NB4 (cell line): ENCODE results near the gene FUNDC2.
"Not testable (repeated sequence)": the region's sequence is repeated elsewhere in the genome, so short reads cannot be mapped to it uniquely, and the experiment has no call there.

ENCODE experiments used
- DNase-seq: peaks from one replicate; pipeline ENCODE4 v3.0.0; 2010; ENCODE audit warnings: low read depth
- H3K4me3 ChIP-seq: one replicate; pipeline ENCODE4 v1.5.1; 2011; ENCODE audit warnings: mild to moderate bottlenecking, low read depth, low read length, moderate library complexity
- MYC ChIP-seq: IDR thresholded peaks from 2 replicates; pipeline ENCODE4 v1.6.1; 2011; ENCODE audit warnings: low read depth, low read length
- POLR2A ChIP-seq: IDR thresholded peaks from 2 replicates; pipeline ENCODE4 v1.6.1; 2011; ENCODE audit warnings: mild to moderate bottlenecking; ENCODE audit not compliant: insufficient read length; ENCODE audit errors: extremely low read depth
- TF ChIP-seq, protein P1 (sequence below): IDR thresholded peaks from one replicate; pipeline ENCODE4 v1.5.1; 2012; ENCODE audit warnings: low read depth, low read length
- TF ChIP-seq, protein P2 (sequence below): IDR thresholded peaks from 2 replicates; pipeline ENCODE4 v1.6.1; 2011; ENCODE audit warnings: low read depth, low read length

Gene FUNDC2

DNA sequence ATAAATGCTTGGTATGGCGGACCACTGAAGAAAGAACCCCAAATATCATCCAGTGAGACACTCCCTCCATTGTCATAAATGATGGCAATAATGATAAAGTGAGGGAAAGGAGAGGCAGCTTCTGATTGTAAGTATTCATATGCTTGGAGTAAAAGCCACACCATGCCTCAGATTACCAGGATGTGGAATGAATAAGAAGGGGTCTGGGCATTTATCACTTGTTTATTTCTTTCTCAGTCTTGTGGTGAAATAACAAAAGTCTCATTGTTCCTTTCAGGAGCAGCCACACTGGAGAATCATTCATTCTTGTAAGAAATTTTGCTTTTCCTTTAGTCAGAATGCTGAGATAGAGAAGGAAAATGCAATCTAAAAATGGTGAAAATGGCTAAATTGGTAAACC is 25.8 kb upstream of the FUNDC2 start:
- TF ChIP-seq, protein P1, sequence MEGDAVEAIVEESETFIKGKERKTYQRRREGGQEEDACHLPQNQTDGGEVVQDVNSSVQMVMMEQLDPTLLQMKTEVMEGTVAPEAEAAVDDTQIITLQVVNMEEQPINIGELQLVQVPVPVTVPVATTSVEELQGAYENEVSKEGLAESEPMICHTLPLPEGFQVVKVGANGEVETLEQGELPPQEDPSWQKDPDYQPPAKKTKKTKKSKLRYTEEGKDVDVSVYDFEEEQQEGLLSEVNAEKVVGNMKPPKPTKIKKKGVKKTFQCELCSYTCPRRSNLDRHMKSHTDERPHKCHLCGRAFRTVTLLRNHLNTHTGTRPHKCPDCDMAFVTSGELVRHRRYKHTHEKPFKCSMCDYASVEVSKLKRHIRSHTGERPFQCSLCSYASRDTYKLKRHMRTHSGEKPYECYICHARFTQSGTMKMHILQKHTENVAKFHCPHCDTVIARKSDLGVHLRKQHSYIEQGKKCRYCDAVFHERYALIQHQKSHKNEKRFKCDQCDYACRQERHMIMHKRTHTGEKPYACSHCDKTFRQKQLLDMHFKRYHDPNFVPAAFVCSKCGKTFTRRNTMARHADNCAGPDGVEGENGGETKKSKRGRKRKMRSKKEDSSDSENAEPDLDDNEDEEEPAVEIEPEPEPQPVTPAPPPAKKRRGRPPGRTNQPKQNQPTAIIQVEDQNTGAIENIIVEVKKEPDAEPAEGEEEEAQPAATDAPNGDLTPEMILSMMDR, result no peak
- TF ChIP-seq POLR2A (no peak), MYC (no peak)
- TF ChIP-seq, protein P2, sequence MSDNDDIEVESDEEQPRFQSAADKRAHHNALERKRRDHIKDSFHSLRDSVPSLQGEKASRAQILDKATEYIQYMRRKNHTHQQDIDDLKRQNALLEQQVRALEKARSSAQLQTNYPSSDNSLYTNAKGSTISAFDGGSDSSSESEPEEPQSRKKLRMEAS, result no peak
- DNase-seq, result no peak
- H3K4me3 ChIP-seq, result no peak overlapping the region

DNA sequence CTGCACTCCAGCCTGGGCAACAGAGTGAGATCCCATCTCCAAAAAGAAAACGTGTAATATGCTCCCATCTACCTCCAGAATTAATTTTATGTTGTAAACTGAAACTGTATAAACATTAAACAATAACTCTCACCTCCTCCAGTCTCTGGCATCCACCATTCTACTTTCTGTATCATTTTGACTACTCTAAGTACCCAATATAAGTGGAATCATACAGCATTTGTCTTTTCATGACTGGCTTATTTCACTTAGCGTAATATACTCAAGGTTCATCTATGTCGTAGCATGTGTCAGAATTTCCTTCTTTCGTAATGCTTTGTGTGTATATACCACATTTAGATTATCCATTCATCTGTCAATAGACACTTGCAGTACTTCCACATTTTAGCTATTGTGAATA is 24.8 kb upstream of the FUNDC2 start:
- TF ChIP-seq, protein P1, result no peak
- TF ChIP-seq, protein P2, result no peak
- TF ChIP-seq MYC (no peak), POLR2A (no peak)
- DNase-seq, result no peak
- H3K4me3 ChIP-seq, result no peak overlapping the region

DNA sequence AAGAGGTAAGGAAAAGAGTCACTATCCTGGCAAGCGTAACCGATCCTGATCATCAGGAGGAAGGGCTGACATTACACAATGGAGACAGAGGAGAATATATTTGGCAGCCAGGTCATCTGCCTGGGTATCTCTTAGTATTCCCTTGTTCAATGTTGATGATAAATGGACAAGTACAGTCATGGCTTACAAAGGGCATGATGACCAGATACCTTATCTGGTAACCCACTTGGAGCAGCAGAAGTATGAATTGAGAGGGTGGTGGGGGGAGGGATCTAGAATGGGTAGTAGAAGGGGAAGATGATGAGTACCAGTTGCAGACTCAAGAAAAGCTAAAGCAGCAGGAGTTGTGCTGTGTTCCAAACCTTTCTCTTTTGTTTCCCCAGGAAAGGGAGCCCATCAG is 21.5 kb upstream of the FUNDC2 start:
- DNase-seq, result no peak
- H3K4me3 ChIP-seq, result no peak overlapping the region
- TF ChIP-seq POLR2A (no peak), MYC (no peak)
- TF ChIP-seq, protein P2, result no peak
- TF ChIP-seq, protein P1, result no peak

DNA sequence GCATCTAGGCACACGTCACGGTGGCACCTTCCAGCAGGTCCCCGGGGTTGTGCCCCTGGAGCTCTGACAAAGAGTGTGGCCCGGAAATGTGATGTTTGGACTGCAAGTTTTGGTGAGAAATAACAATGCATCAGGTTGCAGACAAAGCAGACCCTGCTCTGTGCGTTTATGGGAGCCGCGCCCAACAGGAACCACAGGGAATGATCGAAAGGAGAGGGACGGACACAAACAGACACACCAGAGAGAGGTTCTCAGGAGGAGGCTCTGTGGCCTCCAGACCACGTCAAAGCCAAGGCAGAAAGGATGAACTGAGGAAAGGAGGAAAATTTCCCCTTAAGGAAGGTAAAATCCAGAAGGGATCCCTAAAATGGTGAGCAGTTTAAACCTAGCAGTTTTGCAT is 20.3 kb upstream of the FUNDC2 start:
- not testable (repeated sequence) for DNase-seq, H3K4me3 ChIP-seq

DNA sequence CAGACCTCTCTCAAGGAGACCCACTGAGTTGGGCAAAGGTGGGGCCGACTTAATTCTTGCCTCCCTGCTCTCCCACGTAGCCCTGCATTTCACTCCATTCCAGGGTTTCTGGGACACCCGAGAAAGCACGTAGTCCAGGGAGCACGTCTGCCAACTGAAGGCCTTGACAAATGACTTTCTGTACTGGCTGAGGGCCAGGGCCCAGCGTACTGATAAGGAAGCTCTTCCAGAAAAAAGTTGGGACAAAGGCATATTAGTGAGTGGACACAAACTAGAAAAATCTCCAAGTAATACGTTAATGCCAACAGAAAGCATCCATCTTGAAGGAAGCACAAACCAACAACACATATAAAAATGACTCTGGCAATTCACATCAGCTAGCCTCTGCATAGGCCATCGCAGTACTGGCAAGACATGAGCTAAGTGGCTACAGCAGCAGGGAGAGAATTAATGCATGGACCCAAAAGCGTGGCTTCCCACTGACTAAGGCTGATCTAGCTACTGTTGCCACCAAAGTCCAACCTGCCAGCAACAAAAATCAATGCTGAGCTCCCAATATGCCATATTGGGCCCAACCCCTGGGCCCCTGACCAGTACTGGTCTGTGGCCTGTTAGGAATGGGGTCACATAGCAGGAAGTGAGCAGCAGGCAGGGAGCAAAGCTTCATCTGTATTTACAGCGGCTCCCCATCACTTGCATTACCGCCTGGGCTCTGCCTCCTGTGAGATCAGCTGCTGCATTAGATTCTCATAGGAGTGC is 19.6 kb upstream of the FUNDC2 start:
- DNase-seq, H3K4me3 ChIP-seq: not testable (repeated sequence)

DNA sequence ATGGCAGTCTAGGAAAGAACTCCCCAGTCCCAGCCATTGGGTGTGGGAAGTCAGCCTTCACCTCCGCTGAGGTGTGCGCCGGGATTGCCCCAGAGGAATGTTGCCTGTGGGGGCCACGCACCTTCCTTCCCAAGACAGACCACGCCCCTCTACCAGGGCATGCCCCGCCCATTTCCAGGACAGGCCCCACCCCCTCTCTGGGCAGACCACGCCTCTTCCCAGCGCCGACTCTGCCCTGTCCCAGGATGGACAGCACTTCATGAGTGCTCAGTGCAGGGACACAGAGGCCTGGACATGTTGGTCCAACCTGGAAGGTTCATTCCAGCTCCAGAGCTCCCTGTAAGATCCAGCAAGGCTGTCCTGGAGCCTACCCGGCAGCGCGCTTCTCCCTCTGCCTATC is 18.1 kb upstream of the FUNDC2 start:
- not testable (repeated sequence) for H3K4me3 ChIP-seq, DNase-seq

DNA sequence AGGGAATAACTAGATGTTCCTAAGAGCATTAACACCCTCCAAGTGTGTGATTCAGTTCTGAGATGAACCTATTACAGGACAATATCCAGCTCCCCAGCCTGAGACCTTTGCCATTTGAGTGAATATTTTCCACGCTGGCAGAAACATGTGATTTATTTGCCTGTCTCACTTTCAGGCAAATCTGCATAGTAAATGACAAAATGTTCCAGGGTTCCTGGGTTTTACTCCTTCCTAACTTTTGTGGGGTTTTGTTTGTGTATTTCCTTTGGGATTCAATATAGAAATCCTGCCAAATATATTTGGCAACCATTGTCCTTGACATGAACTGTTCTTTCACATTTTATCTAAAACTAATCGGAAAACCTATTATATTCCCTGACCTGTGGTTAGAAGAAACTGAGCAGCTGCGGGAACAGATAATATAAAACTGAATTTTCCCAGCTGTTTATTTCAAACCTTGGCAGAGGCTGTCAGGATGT is 16.6 kb upstream of the FUNDC2 start:
- TF ChIP-seq, protein P1, result no peak
- TF ChIP-seq, protein P2, result no peak
- TF ChIP-seq MYC, result no peak
- no peak for TF ChIP-seq POLR2A
- H3K4me3 ChIP-seq, result no peak overlapping the region
- no peak for DNase-seq
